ENCODE data around the gene SUMF2. TPM values are rescaled to one million over a fixed set of nuclear protein-coding genes. Genes with fewer than 3 reads are reported as not detected.

The SUMF2 gene
- total RNA-seq, 1 experiment from 2014 or later: 173 TPM

- intact Hi-C loops (cut with micrococcal nuclease): no loop called here
- Histone ChIP-seq H3K9ac (ENCODE audit: low read length) (no peak overlapping the region), H3K27me3 (ENCODE audit: insufficient read depth, low read length) (no peaks in the 10 kb centered on the region), H3K27ac (ENCODE audit: low read depth, low read length) (no peak overlapping the region), H3K79me2 (ENCODE audit: insufficient read depth, low read length) (no peaks in the 10 kb centered on the region), H2AFZ (ENCODE audit: low read depth, low read length, poor library complexity, severe bottlenecking) (no peak overlapping the region), H3K9me3 (ENCODE audit: control insufficient read depth in 1 of 2, insufficient read depth in 1 of 2, low read depth in 1 of 2, low read length in 2 of 2) (no peaks in the 10 kb centered on the region), H3K36me3 (ENCODE audit: control insufficient read depth in 1 of 2, insufficient read depth in 2 of 2, low read length in 2 of 2) (no peaks in the 10 kb centered on the region), H3K4me3 (replicated peaks in 1 of 2; ENCODE audit: low read depth in 1 of 2, low read length in 2 of 2) (no peak overlapping the region), H4K20me1 (ENCODE audit: insufficient read depth) (no peaks in the 10 kb centered on the region), H3K4me1 (ENCODE audit: control insufficient read depth in 1 of 2, insufficient read depth in 2 of 2, low read length in 2 of 2) (no peaks in the 10 kb centered on the region), H3K9me2 (ENCODE audit: insufficient read depth) (no peaks in the 10 kb centered on the region), H3K4me2 (ENCODE audit: low read length) (no peak overlapping the region)
- DNase-seq (ENCODE audit: low read depth, low spot score) (no peak), ATAC-seq (no peak)
- TF ChIP-seq CBX3 (IDR thresholded peaks at IDR 0.05; ENCODE audit: low read depth) (no peak), CTCF (IDR thresholded peaks at IDR 0.05 in 2 of 3, conservative IDR thresholded peaks at IDR 0.05 in 1 of 3; ENCODE audit: borderline replicate concordance in 1 of 3, insufficient read depth in 1 of 3, low read depth in 2 of 3, low read length in 2 of 3) (no peak), EZH2 (IDR thresholded peaks at IDR 0.05) (no peak), CEBPB (IDR thresholded peaks at IDR 0.05; ENCODE audit: low read depth) (no peak), ZFX (IDR thresholded peaks at IDR 0.05) (no peak), POLR2A (IDR thresholded peaks at IDR 0.05; ENCODE audit: borderline replicate concordance, extremely low read depth, insufficient read depth, insufficient read length) (no peak), RAD21 (IDR thresholded peaks at IDR 0.05; ENCODE audit: low read depth) (no peak), ATF3 (IDR thresholded peaks at IDR 0.05) (no peak), ZNF274 (IDR thresholded peaks at IDR 0.05; ENCODE audit: low read depth, low read length) (no peak), YY1 (IDR thresholded peaks at IDR 0.05; ENCODE audit: extremely low read depth, insufficient replicate concordance, low read depth, low read length) (no peak), ELF1 (IDR thresholded peaks at IDR 0.05; ENCODE audit: borderline replicate concordance, low read depth) (no peak), SRF (IDR thresholded peaks at IDR 0.05; ENCODE audit: low read depth) (no peak), POLR2AphosphoS5 (IDR thresholded peaks at IDR 0.05; ENCODE audit: low read depth, low read length) (no peak), EZH2phosphoT487 (IDR thresholded peaks at IDR 0.05; ENCODE audit: borderline replicate concordance) (no peak), TCF7L2 (IDR thresholded peaks at IDR 0.05; ENCODE audit: borderline replicate concordance, extremely low read depth, insufficient read depth, insufficient read length) (no peak), REST (IDR thresholded peaks at IDR 0.05; ENCODE audit: low read depth) (no peak)
- TF ChIP-seq, protein P1, sequence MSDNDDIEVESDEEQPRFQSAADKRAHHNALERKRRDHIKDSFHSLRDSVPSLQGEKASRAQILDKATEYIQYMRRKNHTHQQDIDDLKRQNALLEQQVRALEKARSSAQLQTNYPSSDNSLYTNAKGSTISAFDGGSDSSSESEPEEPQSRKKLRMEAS (IDR thresholded peaks at IDR 0.05): no peak
- no TSS peak for BruUV-seq (replicated peaks)
- RAD21 ChIA-PET (ENCODE audit: low non-redundant PET in 1 of 2, low total read pairs in 2 of 2, uncharacterized antibody in 2 of 2, unreplicated experiment in 2 of 2): no interaction called here
- CTCF ChIA-PET: no interaction called here
- POLR2A ChIA-PET: no interaction called here
Measured at GRCh38 chr7:56127241-56127975, 63.3 kb downstream of the SUMF2 start.
